Erythroblast (primary cell): Measurements from ENCODE around the gene CNP.

Experiments used
- GATA1 ChIP-seq: IDR thresholded peaks from 2 replicates; pipeline ENCODE4 v1.6.1; 2011; ENCODE audit warnings: low read depth, mild to moderate bottlenecking, control low read depth, low read length, moderate library complexity
- POLR2A ChIP-seq: IDR thresholded peaks from 2 replicates; pipeline ENCODE4 v1.6.1; 2011; ENCODE audit warnings: mild to moderate bottlenecking, low read length

DNA sequence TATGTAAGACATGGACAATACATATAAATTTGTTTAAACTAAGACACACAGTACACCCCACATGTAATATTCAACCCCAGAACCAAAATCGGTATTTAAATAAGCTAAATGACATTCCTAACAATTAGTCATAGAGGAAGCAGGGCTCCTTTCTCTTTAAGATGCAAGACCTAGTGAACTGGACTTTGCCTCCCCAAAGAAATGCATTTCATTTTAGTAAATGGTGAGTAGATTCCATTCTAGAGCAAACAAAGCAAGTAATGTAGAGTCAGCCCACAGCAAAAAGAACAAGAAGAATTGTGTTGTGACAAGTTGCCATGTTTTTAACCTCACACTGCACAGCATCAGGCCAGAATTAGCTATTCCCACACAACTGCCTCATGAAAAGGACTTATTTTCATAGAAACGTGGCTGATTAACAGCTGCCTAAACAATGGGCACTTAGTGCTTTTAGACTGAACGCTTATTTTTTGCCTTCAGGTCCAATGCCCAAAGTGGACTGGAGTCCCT is 36.3 kb downstream of the CNP start:
- TF ChIP-seq POLR2A (no peak), GATA1 (no peak)
